Sigmoid colon (tissue), 4 donors: ENCODE measurements around the gene GLDC.

ENCODE experiments used
- CTCF ChIP-seq, 4 experiments: fragments of 450-650 bp in 3 of 4; fragments of 200-600 bp in 1 of 4; IDR thresholded peaks; one replicate each; pipeline ENCODE4 v1.5.1; 2016 to 2019; ENCODE audit warnings: antibody characterized with exemption in 4 of 4, mild to moderate bottlenecking in 3 of 4, moderate library complexity in 2 of 4
- EP300 ChIP-seq, 4 donors: sonication (generic); formaldehyde crosslinking; IDR thresholded peaks; one replicate each; pipeline ENCODE4 v1.6.1; 2017; ENCODE audit warnings: antibody characterized with exemption in 4 of 4
- POLR2AphosphoS5 ChIP-seq, 4 donors: sonication (generic); formaldehyde crosslinking; IDR thresholded peaks; one replicate each; pipeline ENCODE4 v1.6.1; 2017; ENCODE audit warnings: antibody characterized with exemption in 4 of 4

DNA sequence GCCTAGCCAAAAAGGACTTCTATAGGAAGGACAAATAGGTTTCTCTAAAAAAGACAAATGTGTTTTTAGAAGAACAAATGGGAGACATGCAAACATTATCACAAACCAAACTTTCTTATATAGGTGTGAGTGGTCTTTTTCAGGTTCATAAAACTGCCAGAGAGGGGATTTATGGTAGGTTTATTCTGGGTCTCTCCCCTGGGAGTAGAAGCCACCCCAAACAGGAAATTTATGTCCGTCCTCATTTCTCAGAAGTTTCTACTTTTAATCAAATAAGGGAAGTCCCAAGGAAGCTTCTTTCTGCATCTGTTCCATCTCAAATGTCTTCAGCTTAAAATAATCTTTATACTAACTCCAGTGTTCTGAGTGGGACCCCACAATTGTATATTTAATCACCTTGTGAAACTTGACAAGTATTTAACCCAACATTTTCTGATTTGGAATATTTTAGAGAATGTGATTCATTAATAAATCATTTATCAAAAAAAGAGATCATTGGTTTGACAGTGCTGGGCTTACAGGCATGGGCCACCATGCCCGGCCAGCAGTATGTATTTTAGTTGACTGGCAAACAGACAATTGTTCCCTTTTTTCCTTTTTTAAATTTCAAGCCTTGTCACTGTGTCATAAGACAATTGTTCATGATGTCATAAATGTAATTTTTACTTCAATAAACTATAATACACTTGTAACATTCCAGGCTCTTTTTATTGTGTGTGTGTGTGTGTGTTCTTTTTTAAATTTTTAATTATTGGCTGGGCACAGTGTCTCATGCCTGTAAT is 44.6 kb upstream of the GLDC start:
- TF ChIP-seq CTCF (IDR thresholded peaks at IDR 0.05) (no peak), POLR2AphosphoS5 (IDR thresholded peaks at IDR 0.05) (no peak), EP300 (IDR thresholded peaks at IDR 0.05) (no peak)
